Body of pancreas (tissue), 4 donors: ENCODE measurements around the gene ERG. TPM values are rescaled to one million over a fixed set of nuclear protein-coding genes. Genes with fewer than 3 reads are reported as not detected.

Experiments
- ATAC-seq: fragments of 150-250 bp; one replicate; pipeline ENCODE4 v1.9.1; 2016
- DNase-seq, 4 donors: peaks; one replicate each; pipeline ENCODE4 v3.0.0-alpha.2; 2019
- H3K27ac ChIP-seq, 4 donors: fragments of 200-600 bp; sonication (generic); 1 replicate in 3 of 4; 2 replicates in 1 of 4; pipeline versions ENCODE4 v1.5.1 to v1.6.1; 2016 to 2019; ENCODE audit warnings: mild to moderate bottlenecking in 1 of 4, mixed read lengths in 1 of 4, moderate library complexity in 1 of 4
- H3K27me3 ChIP-seq, 2 donors: fragments of 200-600 bp; sonication (generic); one replicate each; pipeline ENCODE4 v1.6.0; 2016; ENCODE audit warnings: mild to moderate bottlenecking in 1 of 2
- H3K36me3 ChIP-seq, 2 donors: fragments of 200-600 bp; sonication (generic); replicated peaks in 1 of 2; 2 replicates each; pipeline ENCODE4 v1.5.1; 2016; ENCODE audit warnings: low read depth in 2 of 2; ENCODE audit not compliant: insufficient read depth in 1 of 2
- H3K4me1 ChIP-seq: fragments of 200-600 bp; sonication (generic); one replicate; pipeline ENCODE4 v1.6.0; 2016
- H3K4me3 ChIP-seq, 2 donors: fragments of 200-600 bp; sonication (generic); 1 replicate in 1 of 2; 2 replicates in 1 of 2; pipeline ENCODE4 v1.5.1; 2016 to 2019
- H3K9me3 ChIP-seq, 3 donors: fragments of 200-600 bp; sonication (generic); 1 replicate in 2 of 3; 2 replicates in 1 of 3; pipeline ENCODE4 v1.5.1; 2016
- CTCF ChIP-seq, 7 experiments: fragments of 450-650 bp in 4 of 7; fragments of 200-600 bp in 3 of 7; sonication (generic) in 3 of 7; IDR thresholded peaks; one replicate each; pipeline ENCODE4 v1.5.1; 2016 to 2019; ENCODE audit warnings: antibody characterized with exemption in 7 of 7
- POLR2A ChIP-seq, 3 donors: fragments of 450-650 bp; IDR thresholded peaks; one replicate each; pipeline ENCODE4 v1.6.1; 2016; ENCODE audit warnings: antibody characterized with exemption in 3 of 3, mild to moderate bottlenecking in 2 of 3
- WGBS, 2 donors: methylation state at CpG; one replicate each; pipeline ENCODE4 v1.1.5; 2017; 5-methylcytosine and 5-hydroxymethylcytosine counted together
- intact Hi-C: fragments of 100-400 bp; cut with DNase I; formaldehyde crosslinking; loops from one replicate; pipeline ENCODE4 v1.15.1; 2023
- total RNA-seq, 2 donors: library from RNA; depleted of rRNA; stranded (reverse); fragments of >200 nt; gene quantifications; one replicate each; pipeline ENCODE4 v1.1.0, GENCODE V29; 2016

Gene ERG
- total RNA-seq, 2 donors from 2014 or later = 4.2 to 7.3 TPM

GRCh38 chr21:38434913-38435533, 63.3 kb downstream of the ERG start:
- Histone ChIP-seq H3K4me1 (no peaks in the 10 kb centered on the region), H3K9me3 (no peaks in the 10 kb centered on the region), H3K27ac (no peak overlapping the region), H3K27me3 (no peaks in the 10 kb centered on the region), H3K36me3 (no peaks in the 10 kb centered on the region), H3K4me3 (no peak overlapping the region)
- intact Hi-C loops = no loop called here
- WGBS, 2 donors = 42 to 62% methylated on average over 8 of the region's 8 CpGs
- DNase-seq (no peak), ATAC-seq (no peak)
- TF ChIP-seq CTCF (IDR thresholded peaks at IDR 0.05) = no peak
- TF ChIP-seq POLR2A (IDR thresholded peaks at IDR 0.05) = no peak

- H3K27me3 ChIP-seq = no peaks in the 10 kb centered on the region
- DNase-seq (no peak), ATAC-seq (no peak)
- TF ChIP-seq POLR2A (IDR thresholded peaks at IDR 0.05) (no peak), CTCF (IDR thresholded peaks at IDR 0.05) (no peak)
- H3K4me1 ChIP-seq = no peaks in the 10 kb centered on the region
- intact Hi-C loops = no loop called here
- H3K27ac ChIP-seq = no peak overlapping the region
- H3K36me3 ChIP-seq = no peaks in the 10 kb centered on the region
- no peak overlapping the region for H3K4me3 ChIP-seq
- 72 to 91% methylated on average over 8 of the region's 8 CpGs for WGBS, 2 donors
- H3K9me3 ChIP-seq = no peaks in the 10 kb centered on the region
Measured at GRCh38 chr21:38433471-38433870, 64.8 kb downstream of the ERG start.

- Histone ChIP-seq H3K27me3 (no peaks in the 10 kb centered on the region), H3K36me3 (no peaks in the 10 kb centered on the region), H3K9me3 (no peaks in the 10 kb centered on the region), H3K4me3 (no peak overlapping the region), H3K4me1 (no peaks in the 10 kb centered on the region), H3K27ac (no peak overlapping the region)
- intact Hi-C loops = no loop called here
- ATAC-seq = no peak
- TF ChIP-seq CTCF (IDR thresholded peaks at IDR 0.05) (no peak), POLR2A (IDR thresholded peaks at IDR 0.05) (no peak)
- DNase-seq = no peak
Measured at GRCh38 chr21:38430401-38430984, 67.8 kb downstream of the ERG start.

- Histone ChIP-seq H3K36me3 (no peaks in the 10 kb centered on the region), H3K4me3 (no peak overlapping the region), H3K27me3 (no peaks in the 10 kb centered on the region), H3K9me3 (no peaks in the 10 kb centered on the region), H3K27ac (no peak overlapping the region), H3K4me1 (no peaks in the 10 kb centered on the region)
- 72 to 88% methylated on average over 2 of the region's 2 CpGs for WGBS, 2 donors
- intact Hi-C loops = no loop called here
- no peak for ATAC-seq
- no peak for DNase-seq
- TF ChIP-seq POLR2A (IDR thresholded peaks at IDR 0.05) (no peak), CTCF (IDR thresholded peaks at IDR 0.05) (no peak)
Measured at GRCh38 chr21:38429011-38429410, 69.3 kb downstream of the ERG start.

GRCh38 chr21:38428211-38428610, 70.1 kb downstream of the ERG start:
- WGBS, 2 donors = 10 to 20% methylated on average over 7 of the region's 7 CpGs
- H3K9me3 ChIP-seq = no peaks in the 10 kb centered on the region
- no peak for DNase-seq

More at GRCh38 chr21:38428211-38428610, 70.1 kb downstream of the ERG start:
- TF ChIP-seq POLR2A (IDR thresholded peaks at IDR 0.05) = no peak
- no peak for TF ChIP-seq CTCF (IDR thresholded peaks at IDR 0.05)
- Histone ChIP-seq H3K4me3 (no peak overlapping the region), H3K27me3 (no peaks in the 10 kb centered on the region), H3K27ac (no peak overlapping the region), H3K36me3 (no peaks in the 10 kb centered on the region), H3K4me1 (no peaks in the 10 kb centered on the region)
- intact Hi-C loops = no loop called here
- no peak for ATAC-seq
